Measurements from ENCODE around the gene TMEM183A.

GRCh38 chr1:203001986-203002385, 5.2 kb upstream of the TMEM183A start:
- TF ChIP-seq CTCF (IDR thresholded peaks at IDR 0.05 in 2 of 3, conservative IDR thresholded peaks at IDR 0.05 in 1 of 3; ENCODE audit: control insufficient read depth in 2 of 3, extremely low read depth in 1 of 3, insufficient read depth in 1 of 3, low read depth in 3 of 3, low read length in 3 of 3) (no peak), REST (IDR thresholded peaks at IDR 0.05; ENCODE audit: low read depth, low read length) (no peak), USF1 (IDR thresholded peaks at IDR 0.05; ENCODE audit: borderline replicate concordance, extremely low read length, insufficient read depth, low read depth, low read length) (no peak), SMC3 (IDR thresholded peaks at IDR 0.05; ENCODE audit: borderline replicate concordance, low read length) (no peak), MYC (IDR thresholded peaks at IDR 0.05; ENCODE audit: insufficient read depth, insufficient read length, insufficient replicate concordance, low read length, severe bottlenecking) (no peak), POLR2A (IDR thresholded peaks at IDR 0.05; ENCODE audit: low read depth, low read length) (no peak), ESRRA (IDR thresholded peaks at IDR 0.05; ENCODE audit: low read length) (no peak), GABPA (IDR thresholded peaks at IDR 0.05; ENCODE audit: low read depth) (no peak), RB1 (IDR thresholded peaks at IDR 0.05; ENCODE audit: borderline replicate concordance) (no peak), NRF1 (conservative IDR thresholded peaks at IDR 0.05; ENCODE audit: low read depth, low read length) (no peak), POLR2AphosphoS5 (IDR thresholded peaks at IDR 0.05; ENCODE audit: low read length) (no peak)
- TF ChIP-seq, protein P1, sequence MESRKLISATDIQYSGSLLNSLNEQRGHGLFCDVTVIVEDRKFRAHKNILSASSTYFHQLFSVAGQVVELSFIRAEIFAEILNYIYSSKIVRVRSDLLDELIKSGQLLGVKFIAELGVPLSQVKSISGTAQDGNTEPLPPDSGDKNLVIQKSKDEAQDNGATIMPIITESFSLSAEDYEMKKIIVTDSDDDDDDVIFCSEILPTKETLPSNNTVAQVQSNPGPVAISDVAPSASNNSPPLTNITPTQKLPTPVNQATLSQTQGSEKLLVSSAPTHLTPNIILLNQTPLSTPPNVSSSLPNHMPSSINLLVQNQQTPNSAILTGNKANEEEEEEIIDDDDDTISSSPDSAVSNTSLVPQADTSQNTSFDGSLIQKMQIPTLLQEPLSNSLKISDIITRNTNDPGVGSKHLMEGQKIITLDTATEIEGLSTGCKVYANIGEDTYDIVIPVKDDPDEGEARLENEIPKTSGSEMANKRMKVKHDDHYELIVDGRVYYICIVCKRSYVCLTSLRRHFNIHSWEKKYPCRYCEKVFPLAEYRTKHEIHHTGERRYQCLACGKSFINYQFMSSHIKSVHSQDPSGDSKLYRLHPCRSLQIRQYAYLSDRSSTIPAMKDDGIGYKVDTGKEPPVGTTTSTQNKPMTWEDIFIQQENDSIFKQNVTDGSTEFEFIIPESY (IDR thresholded peaks at IDR 0.05), result no peak

All from GM12878 (cell line).